ENCODE measurements around the gene CD300H.

DNA sequence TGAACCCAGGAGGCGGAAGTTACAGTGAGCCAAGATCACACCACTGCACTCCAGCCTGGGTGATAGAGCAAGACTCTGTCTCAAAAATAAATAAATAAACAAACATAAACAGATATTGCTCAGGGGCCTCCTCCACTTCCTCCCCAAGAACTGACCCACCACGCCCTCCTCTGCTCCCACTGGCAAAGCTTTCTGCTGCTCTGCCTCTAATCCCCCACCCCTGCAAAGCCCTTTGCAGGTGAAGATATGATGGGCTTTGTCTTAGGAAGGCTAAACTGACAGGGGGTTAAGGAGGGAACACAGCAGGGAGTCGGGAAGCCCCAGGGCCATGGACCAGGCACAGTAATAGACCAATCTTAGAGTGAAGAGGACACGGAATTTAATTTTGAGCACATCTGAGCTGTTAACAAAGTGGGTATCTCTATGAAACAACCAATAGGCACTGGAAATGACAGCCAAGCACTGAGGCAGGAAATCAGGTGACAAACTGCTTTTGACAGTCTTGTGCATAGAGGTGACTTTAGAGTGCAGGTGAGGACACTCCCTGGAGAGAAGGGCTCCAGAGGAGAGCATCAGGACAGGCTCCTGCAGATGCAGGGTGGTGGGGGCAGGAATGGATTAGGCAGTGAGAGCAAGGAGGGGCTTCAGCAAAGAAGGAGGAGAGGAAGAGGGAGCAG, 31.2 kb upstream of the CD300H start:
- no peak for TF ChIP-seq POLR2A (IDR thresholded peaks at IDR 0.05)
- TF ChIP-seq, protein P1, sequence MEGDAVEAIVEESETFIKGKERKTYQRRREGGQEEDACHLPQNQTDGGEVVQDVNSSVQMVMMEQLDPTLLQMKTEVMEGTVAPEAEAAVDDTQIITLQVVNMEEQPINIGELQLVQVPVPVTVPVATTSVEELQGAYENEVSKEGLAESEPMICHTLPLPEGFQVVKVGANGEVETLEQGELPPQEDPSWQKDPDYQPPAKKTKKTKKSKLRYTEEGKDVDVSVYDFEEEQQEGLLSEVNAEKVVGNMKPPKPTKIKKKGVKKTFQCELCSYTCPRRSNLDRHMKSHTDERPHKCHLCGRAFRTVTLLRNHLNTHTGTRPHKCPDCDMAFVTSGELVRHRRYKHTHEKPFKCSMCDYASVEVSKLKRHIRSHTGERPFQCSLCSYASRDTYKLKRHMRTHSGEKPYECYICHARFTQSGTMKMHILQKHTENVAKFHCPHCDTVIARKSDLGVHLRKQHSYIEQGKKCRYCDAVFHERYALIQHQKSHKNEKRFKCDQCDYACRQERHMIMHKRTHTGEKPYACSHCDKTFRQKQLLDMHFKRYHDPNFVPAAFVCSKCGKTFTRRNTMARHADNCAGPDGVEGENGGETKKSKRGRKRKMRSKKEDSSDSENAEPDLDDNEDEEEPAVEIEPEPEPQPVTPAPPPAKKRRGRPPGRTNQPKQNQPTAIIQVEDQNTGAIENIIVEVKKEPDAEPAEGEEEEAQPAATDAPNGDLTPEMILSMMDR (IDR thresholded peaks at IDR 0.05) = no peak
- no peak for TF ChIP-seq POLR2AphosphoS5 (IDR thresholded peaks at IDR 0.05)
